ENCODE results near the gene PLD4. TPM values are rescaled to one million over a fixed set of nuclear protein-coding genes. Genes with fewer than 3 reads are reported as not detected.

Gene PLD4
- total and polyA plus RNA-seq, 2 of the 8 experiments (the other 6 are each of a cell fraction or from before 2014, with no cell fraction given) = 0.05 TPM; not detected in 1

DNA sequence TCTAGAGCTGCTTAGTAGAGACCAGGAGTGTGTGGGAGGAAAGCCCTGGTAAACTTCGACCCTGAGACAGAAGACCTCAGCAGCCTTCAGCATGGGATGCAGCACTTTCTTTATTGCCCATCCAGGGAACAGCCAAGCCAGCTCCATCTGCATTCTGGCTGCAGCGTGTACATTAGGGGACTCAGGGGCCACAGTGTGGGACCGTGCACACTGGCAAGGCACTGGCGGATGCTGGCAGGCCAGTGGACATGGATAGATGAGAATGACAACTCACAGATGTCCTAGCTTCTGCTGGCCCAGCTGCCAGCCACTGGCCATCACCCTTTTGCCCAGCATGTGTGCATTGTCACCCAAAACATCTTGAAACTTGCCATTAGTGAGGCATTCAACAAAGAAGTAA, 12.5 kb downstream of the PLD4 start:
- DNase-seq (ENCODE audit: low read depth in 1 of 2, low spot score in 2 of 2) (no peak), FAIRE-seq (no peak)
- Histone ChIP-seq H3K9me3 (ENCODE audit: insufficient read depth in 2 of 2, low read depth in 1 of 2, low read length in 1 of 2) (peaks cover 0 to 7% of the 10 kb centered on the region in 2 experiments; a peak in 1 of 4 replicates), H3K23ac (ENCODE audit: insufficient read length) (no peak overlapping the region), H3K4me2 (ENCODE audit: insufficient read depth in 1 of 2, low read depth in 2 of 2, low read length in 2 of 2) (no peak overlapping the region), H3K14ac (ENCODE audit: insufficient read length) (no peak overlapping the region), H2BK15ac (ENCODE audit: low read length) (no peak overlapping the region), H3K23me2 (ENCODE audit: low read depth, low read length) (peaks cover 12% of the 10 kb centered on the region; the same call in 1 of the 2 replicates), H3K9ac (replicated peaks in 1 of 4; ENCODE audit: extremely low read depth in 1 of 4, low read depth in 3 of 4, low read length in 3 of 4) (no peak overlapping the region), H3K56ac (replicated peaks; ENCODE audit: insufficient read length, low read depth, low read length) (no peak overlapping the region), H4K91ac (replicated peaks; ENCODE audit: insufficient read length, low read length) (no peak overlapping the region), H3K79me2 (ENCODE audit: control insufficient read depth in 1 of 2, insufficient read depth in 2 of 2, low read length in 2 of 2) (no peaks in the 10 kb centered on the region), H2BK5ac (ENCODE audit: low read depth, low read length) (no peak overlapping the region), H3K4me3 (ENCODE audit: extremely low read depth in 1 of 4, insufficient read depth in 2 of 4, low read depth in 3 of 4, low read length in 4 of 4) (no peak overlapping the region), H2BK12ac (ENCODE audit: low read depth, low read length) (no peak overlapping the region), H4K8ac (ENCODE audit: extremely low read depth, insufficient read depth, low read length) (no peak overlapping the region), H2AFZ (ENCODE audit: low read length) (no peak overlapping the region), H2BK20ac (ENCODE audit: low read length) (no peak overlapping the region), H3K36me3 (ENCODE audit: control insufficient read depth in 2 of 4, insufficient read depth in 4 of 4, low read length in 3 of 4) (peaks cover 0 to 1% (median 0%) of the 10 kb centered on the region in 4 experiments; a peak in 1 of 8 replicates), H2BK120ac (replicated peaks; ENCODE audit: low read depth, low read length) (no peak overlapping the region), H3K18ac (ENCODE audit: extremely low read depth, low read length) (no peak overlapping the region), H4K5ac (ENCODE audit: insufficient read length, low read depth, low read length) (no peak overlapping the region), H3K79me1 (ENCODE audit: low read depth, low read length) (no peaks in the 10 kb centered on the region), H2AK5ac (ENCODE audit: low read depth, low read length) (no peak overlapping the region), H3K27ac (ENCODE audit: low read depth, low read length) (no peak overlapping the region), H3K27me3 (replicated peaks in 1 of 4; ENCODE audit: control insufficient read depth in 3 of 4, extremely low read depth in 1 of 4, insufficient read depth in 3 of 4, low read length in 3 of 4) (peaks cover 16 to 69% (median 40%) of the 10 kb centered on the region in 4 experiments), H3K4ac (replicated peaks; ENCODE audit: insufficient read length, low read depth, low read length) (no peak overlapping the region), H3K4me1 (replicated peaks in 1 of 4; ENCODE audit: control insufficient read depth in 3 of 4, insufficient read depth in 4 of 4, low read length in 3 of 4) (peaks cover 0 to 7% (median 6%) of the 10 kb centered on the region in 4 experiments; a peak in 5 of 7 replicates), H4K20me1 (replicated peaks in 1 of 2; ENCODE audit: control insufficient read depth in 1 of 2, insufficient read depth in 2 of 2, low read length in 2 of 2) (no peaks in the 10 kb centered on the region)
- WGBS, 2 experiments (ENCODE audit: extremely low coverage in 1 of 2, insufficient coverage in 1 of 2, insufficient read length in 1 of 2, insufficient replicate concordance in 2 of 2, low coverage in 1 of 2, low lambda C conversion rate in 2 of 2, missing lambda C conversion rate in 1 of 2) = 91% methylated on average over 4 of the region's 4 CpGs; no CpG with 5 or more reads in 1 of the 2 experiments
- ChIA-PET POLR2A (ENCODE audit: partially characterized antibody) (interaction anchor here (0.6 kb wide), 1 partner anchor 178 kb away, joined by 3 read pairs; no protein-coding TSS in a partner anchor), CTCF (ENCODE audit: partially characterized antibody) (interaction anchor here (0.6 to 4.5 kb wide), 10 partner anchors 9 to 305 kb away, joined by 3 to 21 read pairs (median 3); no protein-coding TSS in a partner anchor)
- TF ChIP-seq GTF2F1 (IDR thresholded peaks at IDR 0.05; ENCODE audit: borderline replicate concordance, low read depth, low read length) = no peak
- TF ChIP-seq SP4 (IDR thresholded peaks at IDR 0.05; ENCODE audit: low read length) = no peak
- TF ChIP-seq, protein P1, sequence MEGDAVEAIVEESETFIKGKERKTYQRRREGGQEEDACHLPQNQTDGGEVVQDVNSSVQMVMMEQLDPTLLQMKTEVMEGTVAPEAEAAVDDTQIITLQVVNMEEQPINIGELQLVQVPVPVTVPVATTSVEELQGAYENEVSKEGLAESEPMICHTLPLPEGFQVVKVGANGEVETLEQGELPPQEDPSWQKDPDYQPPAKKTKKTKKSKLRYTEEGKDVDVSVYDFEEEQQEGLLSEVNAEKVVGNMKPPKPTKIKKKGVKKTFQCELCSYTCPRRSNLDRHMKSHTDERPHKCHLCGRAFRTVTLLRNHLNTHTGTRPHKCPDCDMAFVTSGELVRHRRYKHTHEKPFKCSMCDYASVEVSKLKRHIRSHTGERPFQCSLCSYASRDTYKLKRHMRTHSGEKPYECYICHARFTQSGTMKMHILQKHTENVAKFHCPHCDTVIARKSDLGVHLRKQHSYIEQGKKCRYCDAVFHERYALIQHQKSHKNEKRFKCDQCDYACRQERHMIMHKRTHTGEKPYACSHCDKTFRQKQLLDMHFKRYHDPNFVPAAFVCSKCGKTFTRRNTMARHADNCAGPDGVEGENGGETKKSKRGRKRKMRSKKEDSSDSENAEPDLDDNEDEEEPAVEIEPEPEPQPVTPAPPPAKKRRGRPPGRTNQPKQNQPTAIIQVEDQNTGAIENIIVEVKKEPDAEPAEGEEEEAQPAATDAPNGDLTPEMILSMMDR (IDR thresholded peaks at IDR 0.05; ENCODE audit: control extremely low read depth in 1 of 3, insufficient read depth in 1 of 3, low read depth in 1 of 3, low read length in 3 of 3) = no peak

All from H1 (cell line).